Stimulated activated naive CD8-positive, alpha-beta T cell treated with anti-CD3 and anti-CD28 coated beads, Interleukin-15, Interleukin-2, amounts not matched to agents 100 ng/mL and 50 ng/mL, for 24 hours (primary cell): ENCODE data around the gene CLECL1.
A peak's percentile ranks its signal among the peaks of the same experiment; 100 is the strongest.

ENCODE experiments used
- H3K27ac Mint-ChIP-seq: one replicate; pipeline ENCODE4 v1.8.0; 2021; ENCODE audit warnings: mild to moderate bottlenecking, mixed read lengths
- H3K27me3 Mint-ChIP-seq: one replicate; pipeline ENCODE4 v1.8.0; 2021; ENCODE audit warnings: mixed read lengths
- H3K36me3 Mint-ChIP-seq: one replicate; pipeline ENCODE4 v1.8.0; 2021; ENCODE audit warnings: low read depth, mixed read lengths
- H3K4me1 Mint-ChIP-seq: one replicate; pipeline ENCODE4 v1.8.0; 2021; ENCODE audit warnings: low read depth, mixed read lengths
- H3K4me3 Mint-ChIP-seq: one replicate; pipeline ENCODE4 v1.8.0; 2021; ENCODE audit warnings: mild to moderate bottlenecking, mixed read lengths
- H3K9me3 Mint-ChIP-seq: one replicate; pipeline ENCODE4 v1.8.0; 2021; ENCODE audit warnings: mixed read lengths

CLECL1 gene

GRCh38 chr12:9755567-9755966 is 22.7 kb upstream of the CLECL1 start:
- Mint-ChIP-seq H3K4me1 (peaks cover 64% of the 10 kb centered on the region), H3K36me3 (peaks cover 87% of the 10 kb centered on the region), H3K27ac (peak overlapping the region; percentile 88), H3K4me3 (peak overlapping the region; percentile 98), H3K9me3 (no peaks in the 10 kb centered on the region), H3K27me3 (no peaks in the 10 kb centered on the region)

- peaks cover 69% of the 10 kb centered on the region for H3K4me1 Mint-ChIP-seq
Observed at GRCh38 chr12:9755035-9755434, 22.1 kb upstream of the CLECL1 start.

GRCh38 chr12:9754099-9754927 is 21.4 kb upstream of the CLECL1 start:
- Mint-ChIP-seq H3K36me3 (peaks cover 77% of the 10 kb centered on the region), H3K9me3 (no peaks in the 10 kb centered on the region), H3K4me3 (peak overlapping the region; percentile 98), H3K27me3 (no peaks in the 10 kb centered on the region), H3K27ac (peak overlapping the region; percentile 88), H3K4me1 (peaks cover 72% of the 10 kb centered on the region)

More at GRCh38 chr12:9755035-9755434, 22.1 kb upstream of the CLECL1 start:
- peak overlapping the region; percentile 88 for H3K27ac Mint-ChIP-seq
- no peaks in the 10 kb centered on the region for H3K9me3 Mint-ChIP-seq
- H3K27me3 Mint-ChIP-seq = no peaks in the 10 kb centered on the region
- peaks cover 84% of the 10 kb centered on the region for H3K36me3 Mint-ChIP-seq
- H3K4me3 Mint-ChIP-seq = peak overlapping the region; percentile 98

GRCh38 chr12:9753498-9753897 is 20.6 kb upstream of the CLECL1 start:
- Mint-ChIP-seq H3K27me3 (no peaks in the 10 kb centered on the region), H3K27ac (peak overlapping the region; percentile 75), H3K9me3 (no peaks in the 10 kb centered on the region), H3K4me1 (peaks cover 76% of the 10 kb centered on the region), H3K4me3 (peak overlapping the region; percentile 78), H3K36me3 (peaks cover 69% of the 10 kb centered on the region)

- H3K27me3 Mint-ChIP-seq = no peaks in the 10 kb centered on the region
- peaks cover 65% of the 10 kb centered on the region for H3K36me3 Mint-ChIP-seq
- H3K4me1 Mint-ChIP-seq = peaks cover 77% of the 10 kb centered on the region
- H3K4me3 Mint-ChIP-seq = peak overlapping the region; percentile 78
- H3K9me3 Mint-ChIP-seq = no peaks in the 10 kb centered on the region
- H3K27ac Mint-ChIP-seq = peak overlapping the region; percentile 75
Observed at GRCh38 chr12:9753073-9753472, 20.2 kb upstream of the CLECL1 start.

GRCh38 chr12:9752145-9752933 is 19.4 kb upstream of the CLECL1 start:
- peaks cover 57% of the 10 kb centered on the region for H3K36me3 Mint-ChIP-seq
- no peaks in the 10 kb centered on the region for H3K9me3 Mint-ChIP-seq
- H3K27ac Mint-ChIP-seq = peak overlapping the region; percentile 78
- no peaks in the 10 kb centered on the region for H3K27me3 Mint-ChIP-seq
- peaks cover 72% of the 10 kb centered on the region for H3K4me1 Mint-ChIP-seq
- H3K4me3 Mint-ChIP-seq = peak overlapping the region; percentile 78

GRCh38 chr12:9751204-9752144 is 18.6 kb upstream of the CLECL1 start:
- Mint-ChIP-seq H3K27me3 (no peaks in the 10 kb centered on the region), H3K4me1 (peaks cover 64% of the 10 kb centered on the region), H3K9me3 (no peaks in the 10 kb centered on the region), H3K27ac (peak overlapping the region; percentile 78), H3K4me3 (peak overlapping the region; percentile 65), H3K36me3 (peaks cover 49% of the 10 kb centered on the region)

- Mint-ChIP-seq H3K4me3 (peak overlapping the region; percentile 61), H3K4me1 (peaks cover 55% of the 10 kb centered on the region), H3K27me3 (no peaks in the 10 kb centered on the region), H3K9me3 (no peaks in the 10 kb centered on the region), H3K36me3 (peaks cover 39% of the 10 kb centered on the region), H3K27ac (no peak overlapping the region)
Observed at GRCh38 chr12:9750276-9751203, 17.6 kb upstream of the CLECL1 start.

- no peaks in the 10 kb centered on the region for H3K9me3 Mint-ChIP-seq
- H3K27ac Mint-ChIP-seq = no peak overlapping the region
- peaks cover 30% of the 10 kb centered on the region for H3K36me3 Mint-ChIP-seq
- peaks cover 53% of the 10 kb centered on the region for H3K4me1 Mint-ChIP-seq
- no peaks in the 10 kb centered on the region for H3K27me3 Mint-ChIP-seq
- H3K4me3 Mint-ChIP-seq = no peak overlapping the region
Observed at GRCh38 chr12:9749640-9750039, 16.7 kb upstream of the CLECL1 start.

GRCh38 chr12:9745199-9745598 is 12.3 kb upstream of the CLECL1 start:
- Mint-ChIP-seq H3K4me1 (peaks cover 54% of the 10 kb centered on the region), H3K4me3 (no peak overlapping the region), H3K27me3 (no peaks in the 10 kb centered on the region), H3K36me3 (no peaks in the 10 kb centered on the region), H3K27ac (no peak overlapping the region), H3K9me3 (no peaks in the 10 kb centered on the region)

- H3K27me3 Mint-ChIP-seq = no peaks in the 10 kb centered on the region
- H3K4me1 Mint-ChIP-seq = peaks cover 63% of the 10 kb centered on the region
- no peaks in the 10 kb centered on the region for H3K9me3 Mint-ChIP-seq
- H3K27ac Mint-ChIP-seq = peak overlapping the region; percentile 87
- H3K4me3 Mint-ChIP-seq = peak overlapping the region; percentile 81
- H3K36me3 Mint-ChIP-seq = no peaks in the 10 kb centered on the region
Observed at GRCh38 chr12:9742661-9743060, 9.8 kb upstream of the CLECL1 start.

GRCh38 chr12:9741726-9742125 is 8.8 kb upstream of the CLECL1 start:
- Mint-ChIP-seq H3K4me3 (peak overlapping the region; percentile 81), H3K27ac (peak overlapping the region; percentile 87), H3K27me3 (no peaks in the 10 kb centered on the region), H3K36me3 (no peaks in the 10 kb centered on the region), H3K9me3 (no peaks in the 10 kb centered on the region), H3K4me1 (peaks cover 73% of the 10 kb centered on the region)

GRCh38 chr12:9740106-9740750 is 7.3 kb upstream of the CLECL1 start:
- peak overlapping the region; percentile 52 for H3K4me3 Mint-ChIP-seq
- peak overlapping the region; percentile 69 for H3K27ac Mint-ChIP-seq
- H3K9me3 Mint-ChIP-seq = no peaks in the 10 kb centered on the region
- H3K36me3 Mint-ChIP-seq = no peaks in the 10 kb centered on the region
- H3K27me3 Mint-ChIP-seq = no peaks in the 10 kb centered on the region
- peaks cover 80% of the 10 kb centered on the region for H3K4me1 Mint-ChIP-seq
